DND-41 (cell line): ENCODE data around the gene ARSB.

ENCODE experiments used
- EZH2 ChIP-seq: IDR thresholded peaks from 3 replicates; pipeline ENCODE4 v1.6.1; 2012; ENCODE audit warnings: borderline replicate concordance, low read depth, mild to moderate bottlenecking, moderate library complexity, low read length, inconsistent platforms; ENCODE audit not compliant: severe bottlenecking
- TF ChIP-seq, protein P1 (sequence below): IDR thresholded peaks from 2 replicates; pipeline ENCODE4 v1.5.1; 2012; ENCODE audit warnings: borderline replicate concordance, low read length, moderate library complexity, mild to moderate bottlenecking; ENCODE audit not compliant: poor library complexity, severe bottlenecking; ENCODE audit errors: extremely low read depth

DNA sequence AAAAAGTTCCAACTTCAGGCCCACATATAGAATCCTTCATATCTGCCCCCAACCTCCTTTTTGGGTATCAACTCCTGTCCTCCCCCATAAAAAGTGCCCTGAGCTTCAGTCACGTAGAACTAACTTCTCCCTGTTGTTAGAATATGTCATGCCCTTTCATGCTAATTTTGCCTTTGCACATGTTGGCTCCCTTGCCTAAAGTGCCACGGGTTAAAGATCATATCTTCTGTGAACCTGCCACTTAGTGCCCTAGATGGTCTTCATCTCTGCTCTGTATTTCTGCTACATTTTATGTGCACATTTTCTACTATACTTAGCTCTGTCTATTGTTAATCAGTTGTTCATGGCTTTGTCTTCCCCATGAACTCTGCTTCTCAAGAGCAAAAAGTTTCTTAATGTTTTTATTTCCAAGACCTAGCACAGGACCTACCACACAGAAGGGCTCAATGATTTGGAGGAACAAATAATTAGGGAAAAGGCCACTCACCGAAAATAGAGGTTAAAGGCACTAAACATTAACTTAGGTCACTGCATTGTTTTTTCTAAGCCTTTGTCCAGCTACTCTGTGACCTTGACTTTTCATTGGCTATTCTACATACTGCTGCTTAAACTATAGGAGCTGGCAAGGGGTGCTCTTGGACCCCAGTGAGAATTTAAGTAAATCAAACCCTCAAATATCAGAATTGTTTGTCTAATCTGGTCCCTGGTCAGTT lies 94.3 kb downstream of the ARSB start:
- TF ChIP-seq, protein P1, sequence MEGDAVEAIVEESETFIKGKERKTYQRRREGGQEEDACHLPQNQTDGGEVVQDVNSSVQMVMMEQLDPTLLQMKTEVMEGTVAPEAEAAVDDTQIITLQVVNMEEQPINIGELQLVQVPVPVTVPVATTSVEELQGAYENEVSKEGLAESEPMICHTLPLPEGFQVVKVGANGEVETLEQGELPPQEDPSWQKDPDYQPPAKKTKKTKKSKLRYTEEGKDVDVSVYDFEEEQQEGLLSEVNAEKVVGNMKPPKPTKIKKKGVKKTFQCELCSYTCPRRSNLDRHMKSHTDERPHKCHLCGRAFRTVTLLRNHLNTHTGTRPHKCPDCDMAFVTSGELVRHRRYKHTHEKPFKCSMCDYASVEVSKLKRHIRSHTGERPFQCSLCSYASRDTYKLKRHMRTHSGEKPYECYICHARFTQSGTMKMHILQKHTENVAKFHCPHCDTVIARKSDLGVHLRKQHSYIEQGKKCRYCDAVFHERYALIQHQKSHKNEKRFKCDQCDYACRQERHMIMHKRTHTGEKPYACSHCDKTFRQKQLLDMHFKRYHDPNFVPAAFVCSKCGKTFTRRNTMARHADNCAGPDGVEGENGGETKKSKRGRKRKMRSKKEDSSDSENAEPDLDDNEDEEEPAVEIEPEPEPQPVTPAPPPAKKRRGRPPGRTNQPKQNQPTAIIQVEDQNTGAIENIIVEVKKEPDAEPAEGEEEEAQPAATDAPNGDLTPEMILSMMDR: no peak
- no peak for TF ChIP-seq EZH2
